Loucy (cell line): ENCODE data around the gene SMAD7.

Source experiments
- H2AFZ ChIP-seq: fragments of 200-600 bp; sonication (generic); 2 replicates; pipeline ENCODE4 v1.6.0; 2016; ENCODE audit warnings: antibody characterized with exemption, mild to moderate bottlenecking, low read length, moderate library complexity
- H3F3A ChIP-seq: fragments of 200-600 bp; 2 replicates; pipeline ENCODE4 v1.6.0; 2016; ENCODE audit warnings: antibody characterized with exemption, low read depth, mild to moderate bottlenecking
- H3K27me3 ChIP-seq: fragments of 200-600 bp; sonication (generic); 2 replicates; pipeline ENCODE4 v1.6.1; 2014; ENCODE audit warnings: low read length, mild to moderate bottlenecking; ENCODE audit not compliant: insufficient read depth, poor library complexity, severe bottlenecking
- H3K36me3 ChIP-seq: fragments of 200-600 bp; sonication (generic); 2 replicates; pipeline ENCODE4 v1.6.1; 2016; ENCODE audit warnings: low read length; ENCODE audit not compliant: insufficient read depth
- H3K4me1 ChIP-seq: fragments of 200-600 bp; sonication (generic); 2 replicates; pipeline ENCODE4 v1.5.1; 2014; ENCODE audit warnings: low read length, mild to moderate bottlenecking; ENCODE audit not compliant: insufficient read depth, poor library complexity, severe bottlenecking
- H3K4me2 ChIP-seq: fragments of 200-600 bp; sonication (generic); 2 replicates; pipeline ENCODE4 v1.6.0; 2014; ENCODE audit warnings: antibody characterized with exemption, low read length, low read depth, mild to moderate bottlenecking; ENCODE audit not compliant: poor library complexity, severe bottlenecking
- H3K4me3 ChIP-seq: fragments of 200-600 bp; sonication (generic); 2 replicates; pipeline ENCODE4 v1.5.1; 2014; ENCODE audit warnings: low read length, mild to moderate bottlenecking, mixed read lengths; ENCODE audit not compliant: poor library complexity, severe bottlenecking
- H3K79me2 ChIP-seq: fragments of 200-600 bp; sonication (generic); 2 replicates; pipeline ENCODE4 v1.6.1; 2014; ENCODE audit warnings: low read length; ENCODE audit not compliant: insufficient read depth
- H3K9ac ChIP-seq: fragments of 200-600 bp; sonication (generic); 2 replicates; pipeline ENCODE4 v1.6.0; 2014; ENCODE audit warnings: mild to moderate bottlenecking, low read depth, low read length, moderate library complexity; ENCODE audit not compliant: poor library complexity, severe bottlenecking
- H3K9me2 ChIP-seq: fragments of 200-600 bp; sonication (generic); replicated peaks from 2 replicates; pipeline ENCODE4 v1.6.1; 2016; ENCODE audit warnings: low read depth, low read length, mixed read lengths
- H3K9me3 ChIP-seq: fragments of 200-600 bp; sonication (generic); 2 replicates; pipeline ENCODE4 v1.6.1; 2014; ENCODE audit warnings: mild to moderate bottlenecking, antibody characterized with exemption, low read length, low read depth; ENCODE audit not compliant: insufficient read depth
- H4K20me1 ChIP-seq: fragments of 200-600 bp; sonication (generic); 2 replicates; pipeline ENCODE4 v1.6.0; 2014; ENCODE audit warnings: antibody characterized with exemption, low read length, mild to moderate bottlenecking; ENCODE audit not compliant: insufficient read depth, poor library complexity, severe bottlenecking
- EZH2phosphoT487 ChIP-seq: fragments of 200-600 bp; IDR thresholded peaks from 2 replicates; pipeline ENCODE4 v1.6.1; 2018; ENCODE audit warnings: antibody characterized with exemption, mild to moderate bottlenecking, moderate library complexity, borderline replicate concordance
- TF ChIP-seq, protein P1 (sequence below): fragments of 200-600 bp; sonication (generic); conservative IDR thresholded peaks from 2 replicates; pipeline ENCODE4 v1.5.1; 2014; ENCODE audit warnings: mild to moderate bottlenecking, antibody characterized with exemption, low read length

The SMAD7 gene

DNA sequence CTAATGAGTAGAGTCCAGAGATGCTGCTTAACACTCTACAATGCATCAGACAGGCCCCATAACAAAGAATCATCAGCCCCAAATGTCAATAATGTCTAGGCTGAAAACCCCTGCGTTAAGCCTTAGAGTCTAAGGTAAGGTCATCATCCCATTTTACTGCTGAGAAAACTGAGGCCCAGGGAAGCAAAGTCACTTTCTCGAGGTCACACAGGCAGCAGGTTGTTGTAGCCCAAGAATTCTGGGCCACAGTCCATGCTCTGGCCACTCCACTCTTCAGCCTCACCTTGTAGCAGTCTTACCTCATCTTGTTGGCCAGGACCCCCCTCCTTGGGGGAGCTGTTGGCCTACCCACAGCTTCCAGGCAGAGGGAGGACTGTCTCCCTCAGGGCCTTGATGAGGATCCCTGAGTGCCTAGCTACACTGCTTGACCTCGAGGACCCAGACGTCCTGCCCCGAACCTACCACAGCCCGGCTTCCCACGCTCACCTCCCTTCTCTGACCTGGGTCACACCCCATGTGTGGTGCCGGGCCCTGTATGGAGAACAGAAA is 54.4 kb downstream of the SMAD7 start:
- Histone ChIP-seq H3K9ac (no peak overlapping the region), H3K4me2 (no peak overlapping the region), H3K9me2 (no peaks in the 10 kb centered on the region), H3K79me2 (no peaks in the 10 kb centered on the region), H3K36me3 (no peaks in the 10 kb centered on the region), H2AFZ (peak overlapping the region; percentile 60; the same call in 1 of the 2 replicates), H4K20me1 (no peaks in the 10 kb centered on the region), H3K4me1 (peaks cover 8% of the 10 kb centered on the region), H3K4me3 (no peak overlapping the region), H3F3A (no peaks in the 10 kb centered on the region), H3K27me3 (no peaks in the 10 kb centered on the region), H3K9me3 (no peaks in the 10 kb centered on the region)
- TF ChIP-seq EZH2phosphoT487, result no peak
- TF ChIP-seq, protein P1, sequence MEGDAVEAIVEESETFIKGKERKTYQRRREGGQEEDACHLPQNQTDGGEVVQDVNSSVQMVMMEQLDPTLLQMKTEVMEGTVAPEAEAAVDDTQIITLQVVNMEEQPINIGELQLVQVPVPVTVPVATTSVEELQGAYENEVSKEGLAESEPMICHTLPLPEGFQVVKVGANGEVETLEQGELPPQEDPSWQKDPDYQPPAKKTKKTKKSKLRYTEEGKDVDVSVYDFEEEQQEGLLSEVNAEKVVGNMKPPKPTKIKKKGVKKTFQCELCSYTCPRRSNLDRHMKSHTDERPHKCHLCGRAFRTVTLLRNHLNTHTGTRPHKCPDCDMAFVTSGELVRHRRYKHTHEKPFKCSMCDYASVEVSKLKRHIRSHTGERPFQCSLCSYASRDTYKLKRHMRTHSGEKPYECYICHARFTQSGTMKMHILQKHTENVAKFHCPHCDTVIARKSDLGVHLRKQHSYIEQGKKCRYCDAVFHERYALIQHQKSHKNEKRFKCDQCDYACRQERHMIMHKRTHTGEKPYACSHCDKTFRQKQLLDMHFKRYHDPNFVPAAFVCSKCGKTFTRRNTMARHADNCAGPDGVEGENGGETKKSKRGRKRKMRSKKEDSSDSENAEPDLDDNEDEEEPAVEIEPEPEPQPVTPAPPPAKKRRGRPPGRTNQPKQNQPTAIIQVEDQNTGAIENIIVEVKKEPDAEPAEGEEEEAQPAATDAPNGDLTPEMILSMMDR, result no peak

DNA sequence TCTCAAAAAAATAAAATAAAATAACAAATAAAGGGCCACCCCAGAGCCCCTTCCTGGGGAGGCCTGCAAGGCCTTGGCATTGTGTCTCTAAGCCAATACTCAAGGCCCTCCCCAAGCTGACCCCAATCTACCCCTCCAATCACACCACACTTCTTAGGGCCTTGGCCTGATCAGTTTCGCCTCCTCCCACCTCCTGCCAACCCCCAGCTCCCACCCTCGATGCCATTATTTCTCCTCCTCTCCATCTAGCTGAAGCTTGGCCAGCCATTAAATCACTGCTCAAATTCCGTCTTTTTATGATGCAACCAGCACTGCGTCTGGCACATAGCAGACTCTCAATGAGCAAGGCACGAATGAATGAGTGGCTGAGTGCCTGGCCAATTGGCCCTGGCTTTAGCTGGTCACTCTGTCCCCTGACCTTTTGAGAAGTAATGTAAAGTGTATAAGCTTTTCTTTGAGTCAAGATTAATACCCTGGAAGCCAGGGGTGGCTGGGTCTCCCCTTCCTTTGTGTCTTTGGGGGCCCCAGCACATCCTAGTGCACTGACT is 55.9 kb downstream of the SMAD7 start:
- Histone ChIP-seq H3K9me2 (no peaks in the 10 kb centered on the region), H3K79me2 (no peaks in the 10 kb centered on the region), H3K9me3 (no peaks in the 10 kb centered on the region), H3K9ac (no peak overlapping the region), H3K36me3 (no peaks in the 10 kb centered on the region), H3K4me3 (no peak overlapping the region), H2AFZ (no peak overlapping the region), H3K4me1 (peaks cover 8% of the 10 kb centered on the region), H3K27me3 (no peaks in the 10 kb centered on the region), H3F3A (no peaks in the 10 kb centered on the region), H4K20me1 (no peaks in the 10 kb centered on the region), H3K4me2 (no peak overlapping the region)
- TF ChIP-seq, protein P1, result no peak
- no peak for TF ChIP-seq EZH2phosphoT487

DNA sequence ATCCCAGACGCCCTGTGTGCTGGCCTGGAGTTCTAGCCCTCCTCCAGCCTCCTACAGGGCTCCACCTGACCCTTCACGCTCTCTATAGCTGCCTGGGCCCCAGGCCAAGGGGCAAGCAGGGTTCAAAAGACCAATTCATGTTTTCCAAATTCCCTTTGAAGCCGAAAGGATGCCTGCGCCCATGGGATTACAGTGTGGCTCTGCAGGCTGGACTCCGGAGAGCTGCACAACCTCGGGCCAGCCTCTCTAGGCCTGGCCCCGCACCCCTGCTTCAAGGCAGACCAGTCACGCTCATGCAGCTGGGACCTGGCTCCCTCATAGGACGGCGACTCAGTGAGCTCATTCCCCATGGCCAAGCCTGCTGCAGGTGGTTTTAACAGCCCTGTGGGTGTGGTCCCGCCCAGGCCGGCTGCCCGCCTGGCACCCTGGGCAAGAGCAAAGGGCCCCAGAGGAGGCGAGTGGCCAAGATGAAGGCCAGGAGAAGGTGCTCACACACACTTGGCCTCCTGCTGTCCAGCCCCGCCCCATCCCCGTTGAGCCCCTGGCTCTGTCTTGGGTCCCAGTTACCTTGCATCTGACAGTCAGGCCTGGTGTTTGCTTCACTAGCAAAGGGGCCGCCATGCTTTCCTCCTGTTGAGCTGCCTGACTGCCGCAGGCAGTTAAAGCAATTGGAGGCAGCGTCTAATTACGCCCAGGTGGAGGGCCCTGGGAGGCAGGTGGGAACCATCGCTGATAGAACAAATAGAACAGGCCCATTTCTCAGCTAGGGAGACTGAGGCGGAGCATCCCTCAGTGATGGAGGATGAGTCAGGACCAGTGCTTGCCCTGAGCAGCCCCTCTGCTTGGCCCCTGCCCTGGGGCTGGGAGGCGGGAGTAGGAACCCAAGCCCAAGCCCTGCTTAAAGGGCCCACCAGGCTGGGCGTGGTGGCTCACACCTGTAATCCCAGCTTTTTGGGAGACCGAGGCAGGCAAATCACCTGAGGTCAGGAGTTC is 56.9 kb downstream of the SMAD7 start:
- Histone ChIP-seq H3K9me3 (no peaks in the 10 kb centered on the region), H3K4me3 (no peak overlapping the region), H3K4me2 (no peak overlapping the region), H3F3A (no peaks in the 10 kb centered on the region), H3K79me2 (no peaks in the 10 kb centered on the region), H3K9ac (no peak overlapping the region), H3K36me3 (no peaks in the 10 kb centered on the region), H3K9me2 (no peaks in the 10 kb centered on the region), H2AFZ (no peak overlapping the region), H3K27me3 (no peaks in the 10 kb centered on the region), H3K4me1 (peaks cover 8% of the 10 kb centered on the region), H4K20me1 (no peaks in the 10 kb centered on the region)
- TF ChIP-seq, protein P1, result no peak
- TF ChIP-seq EZH2phosphoT487, result no peak
